Measurements from ENCODE around the gene TMEM229A. TPM values are rescaled to one million over a fixed set of nuclear protein-coding genes. Genes with fewer than 3 reads are reported as not detected.

The TMEM229A gene
- total RNA-seq, 1 donor: not detected

- Histone ChIP-seq H3K9me3 (ENCODE audit: low read depth, low read length) (no peaks in the 10 kb centered on the region), H3K4me3 (ENCODE audit: insufficient read depth, low read length) (no peak overlapping the region), H3K27ac (ENCODE audit: low read depth, low read length) (no peak overlapping the region), H3K27me3 (ENCODE audit: insufficient read depth, low read length) (no peaks in the 10 kb centered on the region), H3K4me1 (ENCODE audit: insufficient read depth, low read length) (no peaks in the 10 kb centered on the region), H3K36me3 (ENCODE audit: insufficient read depth, low read length) (no peaks in the 10 kb centered on the region), H4K20me1 (ENCODE audit: insufficient read depth, low read length) (no peaks in the 10 kb centered on the region), H2AFZ (ENCODE audit: low read length) (no peak overlapping the region), H3K79me2 (ENCODE audit: insufficient read depth, low read length) (no peaks in the 10 kb centered on the region), H3K4me2 (ENCODE audit: insufficient read depth, low read length) (no peak overlapping the region)
- no peak for TF ChIP-seq CTCF (IDR thresholded peaks at IDR 0.05; ENCODE audit: extremely low read depth, low read depth, low read length)
- no peak for DNase-seq (ENCODE audit: insufficient read length, low spot score, missing footprints)
These were observed 29.3 kb upstream of the TMEM229A start for GRCh38 chr7:124062171-124062570.

- H2AFZ ChIP-seq (ENCODE audit: low read length): no peak overlapping the region
- no peaks in the 10 kb centered on the region for H3K79me2 ChIP-seq (ENCODE audit: insufficient read depth, low read length)
- DNase-seq (ENCODE audit: insufficient read length, low spot score, missing footprints): no peak
- no peaks in the 10 kb centered on the region for H3K36me3 ChIP-seq (ENCODE audit: insufficient read depth, low read length)
- H3K27me3 ChIP-seq (ENCODE audit: insufficient read depth, low read length): no peaks in the 10 kb centered on the region
- TF ChIP-seq CTCF (IDR thresholded peaks at IDR 0.05; ENCODE audit: extremely low read depth, low read depth, low read length): no peak
- no peak overlapping the region for H3K4me2 ChIP-seq (ENCODE audit: insufficient read depth, low read length)
- H3K4me3 ChIP-seq (ENCODE audit: insufficient read depth, low read length): no peak overlapping the region
- no peaks in the 10 kb centered on the region for H3K9me3 ChIP-seq (ENCODE audit: low read depth, low read length)
- no peak overlapping the region for H3K27ac ChIP-seq (ENCODE audit: low read depth, low read length)
- no peaks in the 10 kb centered on the region for H3K4me1 ChIP-seq (ENCODE audit: insufficient read depth, low read length)
- no peaks in the 10 kb centered on the region for H4K20me1 ChIP-seq (ENCODE audit: insufficient read depth, low read length)
These were observed 27.7 kb upstream of the TMEM229A start for GRCh38 chr7:124060528-124060927.

GRCh38 chr7:124059375-124059774 lies 26.5 kb upstream of the TMEM229A start:
- Histone ChIP-seq H3K9me3 (ENCODE audit: low read depth, low read length) (no peaks in the 10 kb centered on the region), H3K27me3 (ENCODE audit: insufficient read depth, low read length) (no peaks in the 10 kb centered on the region), H3K79me2 (ENCODE audit: insufficient read depth, low read length) (no peaks in the 10 kb centered on the region), H3K36me3 (ENCODE audit: insufficient read depth, low read length) (no peaks in the 10 kb centered on the region), H4K20me1 (ENCODE audit: insufficient read depth, low read length) (no peaks in the 10 kb centered on the region), H3K27ac (ENCODE audit: low read depth, low read length) (no peak overlapping the region), H2AFZ (ENCODE audit: low read length) (no peak overlapping the region), H3K4me3 (ENCODE audit: insufficient read depth, low read length) (no peak overlapping the region), H3K4me2 (ENCODE audit: insufficient read depth, low read length) (no peak overlapping the region), H3K4me1 (ENCODE audit: insufficient read depth, low read length) (no peaks in the 10 kb centered on the region)
- no peak for TF ChIP-seq CTCF (IDR thresholded peaks at IDR 0.05; ENCODE audit: extremely low read depth, low read depth, low read length)
- no peak for DNase-seq (ENCODE audit: insufficient read length, low spot score, missing footprints)

- Histone ChIP-seq H3K4me2 (ENCODE audit: insufficient read depth, low read length) (no peak overlapping the region), H3K27ac (ENCODE audit: low read depth, low read length) (no peak overlapping the region), H3K27me3 (ENCODE audit: insufficient read depth, low read length) (no peaks in the 10 kb centered on the region), H3K4me1 (ENCODE audit: insufficient read depth, low read length) (no peaks in the 10 kb centered on the region), H2AFZ (ENCODE audit: low read length) (no peak overlapping the region), H3K79me2 (ENCODE audit: insufficient read depth, low read length) (no peaks in the 10 kb centered on the region), H3K9me3 (ENCODE audit: low read depth, low read length) (no peaks in the 10 kb centered on the region), H4K20me1 (ENCODE audit: insufficient read depth, low read length) (no peaks in the 10 kb centered on the region), H3K36me3 (ENCODE audit: insufficient read depth, low read length) (no peaks in the 10 kb centered on the region), H3K4me3 (ENCODE audit: insufficient read depth, low read length) (no peak overlapping the region)
- DNase-seq (ENCODE audit: insufficient read length, low spot score, missing footprints): no peak
- TF ChIP-seq CTCF (IDR thresholded peaks at IDR 0.05; ENCODE audit: extremely low read depth, low read depth, low read length): no peak
These were observed 25.6 kb upstream of the TMEM229A start for GRCh38 chr7:124058515-124058914.
